Transverse colon (tissue), 4 donors: ENCODE measurements around the gene USP7. TPM values are rescaled to one million over a fixed set of nuclear protein-coding genes. Genes with fewer than 3 reads are reported as not detected.

ENCODE experiments used
- DNase-seq: peaks from one replicate; pipeline ENCODE4 v3.0.0-alpha.2; 2019
- H3K27ac ChIP-seq, 4 donors: fragments of 200-600 bp; sonication (generic); 2 replicates each; pipeline ENCODE4 v1.5.1; 2016 to 2018; ENCODE audit warnings: inconsistent platforms in 4 of 4
- H3K27me3 ChIP-seq: fragments of 200-600 bp; sonication (generic); 2 replicates; pipeline ENCODE4 v1.5.1; 2017; ENCODE audit warnings: inconsistent platforms
- H3K36me3 ChIP-seq, 4 donors: fragments of 200-600 bp; sonication (generic); 2 replicates each; pipeline ENCODE4 v1.5.1; 2017 to 2019; ENCODE audit warnings: inconsistent platforms in 4 of 4
- H3K4me1 ChIP-seq, 4 donors: fragments of 200-600 bp; sonication (generic); 2 replicates each; pipeline ENCODE4 v1.5.1; 2017 to 2020; ENCODE audit warnings: inconsistent platforms in 4 of 4
- H3K4me3 ChIP-seq, 4 donors: fragments of 200-600 bp; sonication (generic); 1 replicate in 1 of 4; 2 replicates in 3 of 4; pipeline versions ENCODE4 v1.5.1 to v1.6.1; 2017 to 2019; ENCODE audit warnings: inconsistent platforms in 4 of 4
- H3K9me3 ChIP-seq, 2 donors: fragments of 200-600 bp; sonication (generic); 2 replicates each; pipeline ENCODE4 v1.5.1; 2017 to 2019; ENCODE audit warnings: inconsistent platforms in 2 of 2
- CTCF ChIP-seq, 5 experiments: fragments of 200-600 bp in 3 of 5; fragments of 450-650 bp in 2 of 5; sonication (generic) in 3 of 5; IDR thresholded peaks; 1 replicate in 2 of 5; 2 replicates in 3 of 5; pipeline ENCODE4 v1.5.1; 2016 to 2017; ENCODE audit warnings: antibody characterized with exemption in 5 of 5, inconsistent platforms in 3 of 5, mild to moderate bottlenecking in 2 of 5, moderate library complexity in 1 of 5
- EP300 ChIP-seq: sonication (generic); formaldehyde crosslinking; IDR thresholded peaks from one replicate; pipeline ENCODE4 v1.6.1; 2017; ENCODE audit warnings: antibody characterized with exemption, low read depth
- POLR2A ChIP-seq: fragments of 450-650 bp; IDR thresholded peaks from one replicate; pipeline ENCODE4 v1.6.1; 2016; ENCODE audit warnings: antibody characterized with exemption, mild to moderate bottlenecking, moderate library complexity
- POLR2AphosphoS5 ChIP-seq, 3 donors: sonication (generic); formaldehyde crosslinking; IDR thresholded peaks; one replicate each; pipeline ENCODE4 v1.6.1; 2016; ENCODE audit warnings: antibody characterized with exemption in 3 of 3
- WGBS, 2 donors: methylation state at CpG; one replicate each; pipeline ENCODE4 v1.1.5; 2018; ENCODE audit warnings: low coverage in 1 of 2; 5-methylcytosine and 5-hydroxymethylcytosine counted together
- in situ Hi-C, 4 donors: fragments of 200-750 bp; cut with MboI; loops; one replicate each; pipeline versions ENCODE4 v1.15.0 to v1.15.1; 2017; ENCODE audit warnings: low sequenced_read_pairs in 3 of 4, low pct_ligation_motif_present in 1 of 4, low pct_unique_long_range_greater_than_20kb in 1 of 4
- intact Hi-C: fragments of 100-400 bp; cut with DNase I; formaldehyde crosslinking; loops from one replicate; pipeline ENCODE4 v1.15.1; 2023; ENCODE audit warnings: low total_unique reads
- total RNA-seq, 4 donors: library from RNA; depleted of rRNA; stranded (reverse); fragments of >200 nt; gene quantifications; one replicate each; pipeline ENCODE4 v1.1.0, GENCODE V29; 2016

Gene USP7
- total RNA-seq, 4 donors from 2014 or later, result 72.9 to 419 (median 158) TPM

- Histone ChIP-seq H3K4me1 (peaks cover 11 to 32% (median 25%) of the 10 kb centered on the region in 4 donors), H3K36me3 (peaks cover 0 to 6% (median 0%) of the 10 kb centered on the region in 4 donors), H3K9me3 (no peaks in the 10 kb centered on the region), H3K27me3 (no peaks in the 10 kb centered on the region), H3K4me3 (no peak overlapping the region), H3K27ac (peak overlapping the region; percentile 18 to 64 (median 38))
- TF ChIP-seq POLR2AphosphoS5 (IDR thresholded peaks at IDR 0.05) (no peak), EP300 (no peak), CTCF (IDR thresholded peaks at IDR 0.05) (no peak), POLR2A (no peak)
- intact Hi-C loops (loop anchor here (5.0 kb wide), 1 partner anchor 1703 kb away; no protein-coding TSS in a partner anchor), in situ Hi-C loops (no loop called here)
- no peak for DNase-seq
- 93 to 96% methylated on average over 5 to 31 of the region's 31 CpGs for WGBS, 2 donors
These were observed 104.5 kb downstream of the USP7 start for GRCh38 chr16:8858994-8859912.

- no peak for TF ChIP-seq POLR2AphosphoS5 (IDR thresholded peaks at IDR 0.05)
- no peak for TF ChIP-seq POLR2A
- no peak for TF ChIP-seq EP300
- TF ChIP-seq CTCF (IDR thresholded peaks at IDR 0.05), result no peak
- peaks cover 0 to 16% (median 0%) of the 10 kb centered on the region in 4 donors for H3K36me3 ChIP-seq
- DNase-seq, result no peak
- no peak overlapping the region for H3K4me3 ChIP-seq
- intact Hi-C loops, result loop anchor here (5.0 kb wide), 1 partner anchor 1706 kb away; no protein-coding TSS in a partner anchor
- H3K27ac ChIP-seq, result no peak overlapping the region
- in situ Hi-C loops, result no loop called here
- 56 to 64% methylated on average over 1 to 5 of the region's 5 CpGs for WGBS, 2 donors
- no peaks in the 10 kb centered on the region for H3K27me3 ChIP-seq
- H3K4me1 ChIP-seq, result peaks cover 0 to 7% (median 4%) of the 10 kb centered on the region in 4 donors
- no peaks in the 10 kb centered on the region for H3K9me3 ChIP-seq
These were observed 107.7 kb downstream of the USP7 start for GRCh38 chr16:8855972-8856371.

GRCh38 chr16:8855051-8855786 is 108.5 kb downstream of the USP7 start:
- no peaks in the 10 kb centered on the region for H3K9me3 ChIP-seq
- H3K27me3 ChIP-seq, result no peaks in the 10 kb centered on the region
- WGBS, 2 donors, result 88 to 100% methylated on average over 1 to 9 of the region's 11 CpGs
- no peak overlapping the region for H3K27ac ChIP-seq
- H3K36me3 ChIP-seq, result peaks cover 0 to 16% (median 0%) of the 10 kb centered on the region in 4 donors
- DNase-seq, result peak; percentile 12
- H3K4me1 ChIP-seq, result peaks cover 0 to 5% (median under 1%) of the 10 kb centered on the region in 4 donors
- TF ChIP-seq EP300 (no peak), POLR2A (no peak), CTCF (IDR thresholded peaks at IDR 0.05) (peak in 2 of 5 experiments; percentile 9 to 17)
- intact Hi-C loops, result loop anchor here (5.0 kb wide), 1 partner anchor 1707 kb away; no protein-coding TSS in a partner anchor
- in situ Hi-C loops, result no loop called here
- no peak overlapping the region for H3K4me3 ChIP-seq
